HepG2 (cell line): ENCODE measurements around the gene EGLN2. TPM values are rescaled to one million over a fixed set of nuclear protein-coding genes. Genes with fewer than 3 reads are reported as not detected.

Experiments
- ARID2 ChIP-seq: sonication (generic); formaldehyde crosslinking; IDR thresholded peaks from 2 replicates; pipeline ENCODE4 v1.8.1; 2022; ENCODE audit warnings: mild to moderate bottlenecking, missing genetic modification reagents, borderline replicate concordance
- CBFB ChIP-seq: sonication (generic); formaldehyde crosslinking; IDR thresholded peaks from 2 replicates; pipeline ENCODE4 v1.4.0; 2020; ENCODE audit warnings: missing genetic modification reagents
- HDAC2 ChIP-seq: sonication (generic); formaldehyde crosslinking; IDR thresholded peaks from 2 replicates; pipeline ENCODE4 v1.4.0; 2020; ENCODE audit warnings: missing genetic modification reagents
- HOXA5 ChIP-seq: sonication (generic); formaldehyde crosslinking; IDR thresholded peaks from 2 replicates; pipeline ENCODE4 v1.4.0; 2020; ENCODE audit warnings: missing genetic modification reagents
- ISL2 ChIP-seq: sonication (generic); formaldehyde crosslinking; IDR thresholded peaks from 2 replicates; pipeline ENCODE4 v1.5.0; 2020; ENCODE audit warnings: missing genetic modification reagents
- PAF1 ChIP-seq: IDR thresholded peaks from 2 replicates; pipeline ENCODE4 v1.6.1; 2016; ENCODE audit warnings: missing genetic modification reagents, missing compliant biosample characterization
- TAF1 ChIP-seq: sonication (generic); formaldehyde crosslinking; IDR thresholded peaks from 2 replicates; pipeline ENCODE4 v1.4.0; 2020; ENCODE audit warnings: missing genetic modification reagents
- THYN1 ChIP-seq: sonication (generic); formaldehyde crosslinking; IDR thresholded peaks from 2 replicates; pipeline ENCODE4 v1.8.1; 2023; ENCODE audit warnings: low read depth, mild to moderate bottlenecking, moderate library complexity, missing genetic modification reagents, borderline replicate concordance
- ZFP82 ChIP-seq: sonication (generic); formaldehyde crosslinking; IDR thresholded peaks from 2 replicates; pipeline ENCODE4 v1.5.1; 2020; ENCODE audit warnings: mild to moderate bottlenecking, missing genetic modification reagents, borderline replicate concordance
- ZKSCAN8 ChIP-seq: IDR thresholded peaks from 2 replicates; pipeline ENCODE4 v1.6.1; 2016; ENCODE audit warnings: borderline replicate concordance, missing genetic modification reagents, missing compliant biosample characterization
- ZNF891 ChIP-seq: sonication (generic); formaldehyde crosslinking; IDR thresholded peaks from 2 replicates; pipeline ENCODE4 v1.5.0; 2020; ENCODE audit warnings: mild to moderate bottlenecking, missing genetic modification reagents
- polyA plus RNA-seq, 8 experiments: library from polyadenylated mRNA; depleted of rRNA in 3 of 8; stranded (reverse) in 7 of 8; unstranded in 1 of 8; fragments of >200 nt; fragmentation: Illumina TruSeq in 4 of 8; extraction: Trizol in 4 of 8; gene quantifications; 2 replicates each; pipeline versions ENCODE4 v1.2.1 to v1.2.3, GENCODE V29; 2011 to 2016; ENCODE audit warnings: low read depth in 4 of 8, missing spikeins in 1 of 8, mixed read lengths in 1 of 8; ENCODE audit not compliant: insufficient read depth in 1 of 8
- total RNA-seq, 5 experiments: library from RNA; depleted of rRNA; stranded (reverse); fragments of >200 nt; fragmentation: Illumina TruSeq; extraction: Trizol; gene quantifications; 2 replicates each; pipeline ENCODE4 v1.2.3, GENCODE V29; 2016; ENCODE audit warnings: low read depth in 1 of 5
- TF ChIP-seq, protein P1 (sequence below): sonication (generic); formaldehyde crosslinking; IDR thresholded peaks from 2 replicates; pipeline ENCODE4 v1.4.0; 2020; ENCODE audit warnings: mild to moderate bottlenecking, missing genetic modification reagents
- TF ChIP-seq, protein P2 (sequence below): sonication (generic); formaldehyde crosslinking; IDR thresholded peaks from 2 replicates; pipeline ENCODE4 v1.4.0; 2020; ENCODE audit warnings: mild to moderate bottlenecking, missing genetic modification reagents
- TF ChIP-seq, protein P3 (sequence below): sonication (generic); formaldehyde crosslinking; IDR thresholded peaks from 2 replicates; pipeline ENCODE4 v1.4.0; 2020; ENCODE audit warnings: missing genetic modification reagents
- TF ChIP-seq, protein P4 (sequence below): sonication (generic); formaldehyde crosslinking; conservative IDR thresholded peaks from 2 replicates; pipeline ENCODE4 v1.4.0; 2020; ENCODE audit warnings: missing genetic modification reagents
- TF ChIP-seq, protein P5 (sequence below): sonication (generic); formaldehyde crosslinking; IDR thresholded peaks from 2 replicates; pipeline ENCODE4 v1.4.0; 2020; ENCODE audit warnings: missing genetic modification reagents
- TF ChIP-seq, protein P6 (sequence below): sonication (generic); formaldehyde crosslinking; IDR thresholded peaks from 2 replicates; pipeline ENCODE4 v1.8.0; 2022; ENCODE audit warnings: mild to moderate bottlenecking, missing genetic modification reagents
- TF ChIP-seq, protein P7 (sequence below): sonication (generic); formaldehyde crosslinking; IDR thresholded peaks from 2 replicates; pipeline ENCODE4 v1.8.0; 2022; ENCODE audit warnings: mild to moderate bottlenecking, missing genetic modification reagents, moderate library complexity

EGLN2 gene
- total and polyA plus RNA-seq, 2 of the 13 experiments (the other 11 are each of a cell fraction or from before 2014, with no cell fraction given), result 16.5 to 40.8 TPM

DNA sequence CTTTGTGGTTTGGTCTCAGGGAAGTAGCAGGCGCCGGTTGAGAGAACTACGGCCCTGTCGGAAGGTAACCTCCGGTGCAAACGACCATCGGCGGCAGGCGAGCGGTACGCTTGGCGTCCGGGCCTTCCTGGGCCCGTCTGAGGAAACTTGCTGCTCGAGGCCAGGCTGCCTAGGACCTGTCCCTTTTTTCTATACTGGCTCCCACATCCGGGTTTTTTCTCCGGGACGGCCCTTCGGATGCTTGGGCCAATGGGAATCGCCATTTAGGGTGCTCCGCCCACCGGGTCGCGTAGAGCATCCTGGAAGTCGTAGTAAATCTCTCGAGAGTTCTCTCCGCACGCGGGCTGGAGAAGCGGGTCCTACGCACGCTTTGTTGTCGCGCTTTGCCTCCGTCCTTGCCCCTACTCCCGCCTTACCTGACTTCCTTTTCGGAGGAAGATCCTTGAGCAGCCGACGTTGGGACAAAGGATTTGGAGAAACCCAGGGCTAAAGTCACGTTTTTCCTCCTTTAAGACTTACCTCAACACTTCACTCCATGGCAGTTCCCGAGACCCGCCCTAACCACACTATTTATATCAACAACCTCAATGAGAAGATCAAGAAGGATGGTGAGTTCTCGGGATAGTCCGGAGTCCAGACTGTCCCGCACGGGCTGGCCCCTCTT is 48.0 kb upstream of the EGLN2 start, which contains the start of gene SNRPA (continued):
- TF ChIP-seq, protein P1, sequence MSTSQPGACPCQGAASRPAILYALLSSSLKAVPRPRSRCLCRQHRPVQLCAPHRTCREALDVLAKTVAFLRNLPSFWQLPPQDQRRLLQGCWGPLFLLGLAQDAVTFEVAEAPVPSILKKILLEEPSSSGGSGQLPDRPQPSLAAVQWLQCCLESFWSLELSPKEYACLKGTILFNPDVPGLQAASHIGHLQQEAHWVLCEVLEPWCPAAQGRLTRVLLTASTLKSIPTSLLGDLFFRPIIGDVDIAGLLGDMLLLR (CRISPR knock-in tag), result peak; percentile 23; the same call in 1 of the 2 replicates
- TF ChIP-seq CBFB (CRISPR knock-in tag) (peak; percentile 19; the same call in 1 of the 2 replicates), HOXA5 (no peak), PAF1 (CRISPR knock-in tag) (no peak), ZNF891 (peak; percentile 49; the same call in 1 of the 2 replicates), HDAC2 (CRISPR knock-in tag) (peak; percentile 16; the same call in 1 of the 2 replicates), ISL2 (CRISPR knock-in tag) (no peak; the same call in 1 of the 2 replicates), TAF1 (CRISPR knock-in tag) (peak; percentile 80), ZKSCAN8 (CRISPR knock-in tag) (no peak), THYN1 (CRISPR knock-in tag) (no peak), ARID2 (peak; percentile 44; the same call in 1 of the 2 replicates), ZFP82 (CRISPR knock-in tag) (no peak)
- TF ChIP-seq, protein P2, sequence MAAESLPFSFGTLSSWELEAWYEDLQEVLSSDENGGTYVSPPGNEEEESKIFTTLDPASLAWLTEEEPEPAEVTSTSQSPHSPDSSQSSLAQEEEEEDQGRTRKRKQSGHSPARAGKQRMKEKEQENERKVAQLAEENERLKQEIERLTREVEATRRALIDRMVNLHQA, result no peak
- TF ChIP-seq, protein P3, sequence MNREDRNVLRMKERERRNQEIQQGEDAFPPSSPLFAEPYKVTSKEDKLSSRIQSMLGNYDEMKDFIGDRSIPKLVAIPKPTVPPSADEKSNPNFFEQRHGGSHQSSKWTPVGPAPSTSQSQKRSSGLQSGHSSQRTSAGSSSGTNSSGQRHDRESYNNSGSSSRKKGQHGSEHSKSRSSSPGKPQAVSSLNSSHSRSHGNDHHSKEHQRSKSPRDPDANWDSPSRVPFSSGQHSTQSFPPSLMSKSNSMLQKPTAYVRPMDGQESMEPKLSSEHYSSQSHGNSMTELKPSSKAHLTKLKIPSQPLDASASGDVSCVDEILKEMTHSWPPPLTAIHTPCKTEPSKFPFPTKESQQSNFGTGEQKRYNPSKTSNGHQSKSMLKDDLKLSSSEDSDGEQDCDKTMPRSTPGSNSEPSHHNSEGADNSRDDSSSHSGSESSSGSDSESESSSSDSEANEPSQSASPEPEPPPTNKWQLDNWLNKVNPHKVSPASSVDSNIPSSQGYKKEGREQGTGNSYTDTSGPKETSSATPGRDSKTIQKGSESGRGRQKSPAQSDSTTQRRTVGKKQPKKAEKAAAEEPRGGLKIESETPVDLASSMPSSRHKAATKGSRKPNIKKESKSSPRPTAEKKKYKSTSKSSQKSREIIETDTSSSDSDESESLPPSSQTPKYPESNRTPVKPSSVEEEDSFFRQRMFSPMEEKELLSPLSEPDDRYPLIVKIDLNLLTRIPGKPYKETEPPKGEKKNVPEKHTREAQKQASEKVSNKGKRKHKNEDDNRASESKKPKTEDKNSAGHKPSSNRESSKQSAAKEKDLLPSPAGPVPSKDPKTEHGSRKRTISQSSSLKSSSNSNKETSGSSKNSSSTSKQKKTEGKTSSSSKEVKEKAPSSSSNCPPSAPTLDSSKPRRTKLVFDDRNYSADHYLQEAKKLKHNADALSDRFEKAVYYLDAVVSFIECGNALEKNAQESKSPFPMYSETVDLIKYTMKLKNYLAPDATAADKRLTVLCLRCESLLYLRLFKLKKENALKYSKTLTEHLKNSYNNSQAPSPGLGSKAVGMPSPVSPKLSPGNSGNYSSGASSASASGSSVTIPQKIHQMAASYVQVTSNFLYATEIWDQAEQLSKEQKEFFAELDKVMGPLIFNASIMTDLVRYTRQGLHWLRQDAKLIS (CRISPR knock-in tag), result no peak
- TF ChIP-seq, protein P4, sequence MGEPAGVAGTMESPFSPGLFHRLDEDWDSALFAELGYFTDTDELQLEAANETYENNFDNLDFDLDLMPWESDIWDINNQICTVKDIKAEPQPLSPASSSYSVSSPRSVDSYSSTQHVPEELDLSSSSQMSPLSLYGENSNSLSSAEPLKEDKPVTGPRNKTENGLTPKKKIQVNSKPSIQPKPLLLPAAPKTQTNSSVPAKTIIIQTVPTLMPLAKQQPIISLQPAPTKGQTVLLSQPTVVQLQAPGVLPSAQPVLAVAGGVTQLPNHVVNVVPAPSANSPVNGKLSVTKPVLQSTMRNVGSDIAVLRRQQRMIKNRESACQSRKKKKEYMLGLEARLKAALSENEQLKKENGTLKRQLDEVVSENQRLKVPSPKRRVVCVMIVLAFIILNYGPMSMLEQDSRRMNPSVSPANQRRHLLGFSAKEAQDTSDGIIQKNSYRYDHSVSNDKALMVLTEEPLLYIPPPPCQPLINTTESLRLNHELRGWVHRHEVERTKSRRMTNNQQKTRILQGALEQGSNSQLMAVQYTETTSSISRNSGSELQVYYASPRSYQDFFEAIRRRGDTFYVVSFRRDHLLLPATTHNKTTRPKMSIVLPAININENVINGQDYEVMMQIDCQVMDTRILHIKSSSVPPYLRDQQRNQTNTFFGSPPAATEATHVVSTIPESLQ, result no peak
- TF ChIP-seq, protein P5, sequence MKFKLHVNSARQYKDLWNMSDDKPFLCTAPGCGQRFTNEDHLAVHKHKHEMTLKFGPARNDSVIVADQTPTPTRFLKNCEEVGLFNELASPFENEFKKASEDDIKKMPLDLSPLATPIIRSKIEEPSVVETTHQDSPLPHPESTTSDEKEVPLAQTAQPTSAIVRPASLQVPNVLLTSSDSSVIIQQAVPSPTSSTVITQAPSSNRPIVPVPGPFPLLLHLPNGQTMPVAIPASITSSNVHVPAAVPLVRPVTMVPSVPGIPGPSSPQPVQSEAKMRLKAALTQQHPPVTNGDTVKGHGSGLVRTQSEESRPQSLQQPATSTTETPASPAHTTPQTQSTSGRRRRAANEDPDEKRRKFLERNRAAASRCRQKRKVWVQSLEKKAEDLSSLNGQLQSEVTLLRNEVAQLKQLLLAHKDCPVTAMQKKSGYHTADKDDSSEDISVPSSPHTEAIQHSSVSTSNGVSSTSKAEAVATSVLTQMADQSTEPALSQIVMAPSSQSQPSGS (CRISPR knock-in tag), result peak; percentile 25; the same call in 1 of the 2 replicates
- TF ChIP-seq, protein P6, sequence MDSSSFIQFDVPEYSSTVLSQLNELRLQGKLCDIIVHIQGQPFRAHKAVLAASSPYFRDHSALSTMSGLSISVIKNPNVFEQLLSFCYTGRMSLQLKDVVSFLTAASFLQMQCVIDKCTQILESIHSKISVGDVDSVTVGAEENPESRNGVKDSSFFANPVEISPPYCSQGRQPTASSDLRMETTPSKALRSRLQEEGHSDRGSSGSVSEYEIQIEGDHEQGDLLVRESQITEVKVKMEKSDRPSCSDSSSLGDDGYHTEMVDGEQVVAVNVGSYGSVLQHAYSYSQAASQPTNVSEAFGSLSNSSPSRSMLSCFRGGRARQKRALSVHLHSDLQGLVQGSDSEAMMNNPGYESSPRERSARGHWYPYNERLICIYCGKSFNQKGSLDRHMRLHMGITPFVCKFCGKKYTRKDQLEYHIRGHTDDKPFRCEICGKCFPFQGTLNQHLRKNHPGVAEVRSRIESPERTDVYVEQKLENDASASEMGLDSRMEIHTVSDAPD, result no peak
- TF ChIP-seq, protein P7, sequence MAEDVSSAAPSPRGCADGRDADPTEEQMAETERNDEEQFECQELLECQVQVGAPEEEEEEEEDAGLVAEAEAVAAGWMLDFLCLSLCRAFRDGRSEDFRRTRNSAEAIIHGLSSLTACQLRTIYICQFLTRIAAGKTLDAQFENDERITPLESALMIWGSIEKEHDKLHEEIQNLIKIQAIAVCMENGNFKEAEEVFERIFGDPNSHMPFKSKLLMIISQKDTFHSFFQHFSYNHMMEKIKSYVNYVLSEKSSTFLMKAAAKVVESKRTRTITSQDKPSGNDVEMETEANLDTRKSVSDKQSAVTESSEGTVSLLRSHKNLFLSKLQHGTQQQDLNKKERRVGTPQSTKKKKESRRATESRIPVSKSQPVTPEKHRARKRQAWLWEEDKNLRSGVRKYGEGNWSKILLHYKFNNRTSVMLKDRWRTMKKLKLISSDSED (CRISPR knock-in tag), result no peak
